Body of pancreas (tissue), 4 donors: Measurements from ENCODE around the gene GRK3. TPM values are rescaled to one million over a fixed set of nuclear protein-coding genes. Genes with fewer than 3 reads are reported as not detected.

Source experiments
- ATAC-seq: fragments of 150-250 bp; one replicate; pipeline ENCODE4 v1.9.1; 2016
- DNase-seq, 4 donors: peaks; one replicate each; pipeline ENCODE4 v3.0.0-alpha.2; 2019
- H3K27ac ChIP-seq, 4 donors: fragments of 200-600 bp; sonication (generic); 1 replicate in 3 of 4; 2 replicates in 1 of 4; pipeline versions ENCODE4 v1.5.1 to v1.6.1; 2016 to 2019; ENCODE audit warnings: mild to moderate bottlenecking in 1 of 4, mixed read lengths in 1 of 4, moderate library complexity in 1 of 4
- H3K27me3 ChIP-seq, 2 donors: fragments of 200-600 bp; sonication (generic); one replicate each; pipeline ENCODE4 v1.6.0; 2016; ENCODE audit warnings: mild to moderate bottlenecking in 1 of 2
- H3K36me3 ChIP-seq, 2 donors: fragments of 200-600 bp; sonication (generic); replicated peaks in 1 of 2; 2 replicates each; pipeline ENCODE4 v1.5.1; 2016; ENCODE audit warnings: low read depth in 2 of 2; ENCODE audit not compliant: insufficient read depth in 1 of 2
- H3K4me1 ChIP-seq: fragments of 200-600 bp; sonication (generic); one replicate; pipeline ENCODE4 v1.6.0; 2016
- H3K4me3 ChIP-seq, 2 donors: fragments of 200-600 bp; sonication (generic); 1 replicate in 1 of 2; 2 replicates in 1 of 2; pipeline ENCODE4 v1.5.1; 2016 to 2019
- H3K9me3 ChIP-seq, 3 donors: fragments of 200-600 bp; sonication (generic); 1 replicate in 2 of 3; 2 replicates in 1 of 3; pipeline ENCODE4 v1.5.1; 2016
- CTCF ChIP-seq, 7 experiments: fragments of 450-650 bp in 4 of 7; fragments of 200-600 bp in 3 of 7; sonication (generic) in 3 of 7; IDR thresholded peaks; one replicate each; pipeline ENCODE4 v1.5.1; 2016 to 2019; ENCODE audit warnings: antibody characterized with exemption in 7 of 7
- POLR2A ChIP-seq, 3 donors: fragments of 450-650 bp; IDR thresholded peaks; one replicate each; pipeline ENCODE4 v1.6.1; 2016; ENCODE audit warnings: antibody characterized with exemption in 3 of 3, mild to moderate bottlenecking in 2 of 3
- WGBS, 2 donors: methylation state at CpG; one replicate each; pipeline ENCODE4 v1.1.5; 2017; 5-methylcytosine and 5-hydroxymethylcytosine counted together
- intact Hi-C: fragments of 100-400 bp; cut with DNase I; formaldehyde crosslinking; loops from one replicate; pipeline ENCODE4 v1.15.1; 2023
- total RNA-seq, 2 donors: library from RNA; depleted of rRNA; stranded (reverse); fragments of >200 nt; gene quantifications; one replicate each; pipeline ENCODE4 v1.1.0, GENCODE V29; 2016

The GRK3 gene
- total RNA-seq, 2 donors from 2014 or later, result 10.4 to 10.9 TPM

GRCh38 chr22:25741692-25742626 is 177.5 kb downstream of the GRK3 start, which contains the start of gene MYO18B:
Gene MYO18B (plus strand): TSS chr22:25742188. CDS start chr22:25761093, 18,905 bp downstream.
- no peaks in the 10 kb centered on the region for H3K36me3 ChIP-seq
- TF ChIP-seq POLR2A (IDR thresholded peaks at IDR 0.05) (no peak), CTCF (IDR thresholded peaks at IDR 0.05) (no peak)
- no peak within 1 kb of the TSS for H3K4me3 ChIP-seq
- intact Hi-C loops, result no loop called here
- H3K27ac ChIP-seq, result no peak within 1 kb of the TSS
- DNase-seq (no peak), ATAC-seq (no peak)
- no peaks in the 10 kb centered on the region for H3K27me3 ChIP-seq
- H3K9me3 ChIP-seq, result no peaks in the 10 kb centered on the region
- WGBS, 2 donors, result 71 to 77% methylated on average over 33 to 36 of the region's 36 CpGs
- H3K4me1 ChIP-seq, result no peaks in the 10 kb centered on the region

- H3K36me3 ChIP-seq, result no peaks in the 10 kb centered on the region
- H3K4me1 ChIP-seq, result no peaks in the 10 kb centered on the region
- H3K4me3 ChIP-seq, result no peak overlapping the region
- H3K27ac ChIP-seq, result no peak overlapping the region
- 70 to 81% methylated on average over 3 to 6 of the region's 6 CpGs for WGBS, 2 donors
- no peaks in the 10 kb centered on the region for H3K9me3 ChIP-seq
- ATAC-seq (no peak), DNase-seq (no peak)
- no peaks in the 10 kb centered on the region for H3K27me3 ChIP-seq
- intact Hi-C loops, result no loop called here
- TF ChIP-seq POLR2A (IDR thresholded peaks at IDR 0.05), result no peak
- no peak for TF ChIP-seq CTCF (IDR thresholded peaks at IDR 0.05)
Observed at GRCh38 chr22:25742918-25743708, 178.6 kb downstream of the GRK3 start.

- ATAC-seq, result no peak
- TF ChIP-seq CTCF (IDR thresholded peaks at IDR 0.05) (no peak), POLR2A (IDR thresholded peaks at IDR 0.05) (no peak)
- Histone ChIP-seq H3K36me3 (no peaks in the 10 kb centered on the region), H3K27ac (no peak overlapping the region), H3K4me3 (no peak overlapping the region), H3K4me1 (no peaks in the 10 kb centered on the region), H3K9me3 (no peaks in the 10 kb centered on the region), H3K27me3 (no peaks in the 10 kb centered on the region)
- intact Hi-C loops, result no loop called here
- no peak for DNase-seq
- 73 to 75% methylated on average over 4 of the region's 4 CpGs for WGBS, 2 donors
Observed at GRCh38 chr22:25744694-25745093, 180.2 kb downstream of the GRK3 start.

GRCh38 chr22:25745341-25746011 is 181.0 kb downstream of the GRK3 start:
- no peak overlapping the region for H3K4me3 ChIP-seq
- TF ChIP-seq CTCF (IDR thresholded peaks at IDR 0.05) (no peak), POLR2A (IDR thresholded peaks at IDR 0.05) (no peak)
- no peak for ATAC-seq
- no peaks in the 10 kb centered on the region for H3K4me1 ChIP-seq
- intact Hi-C loops, result no loop called here
- WGBS, 2 donors, result 64 to 74% methylated on average over 7 of the region's 7 CpGs
- no peak for DNase-seq
- H3K27ac ChIP-seq, result no peak overlapping the region
- no peaks in the 10 kb centered on the region for H3K27me3 ChIP-seq
- H3K36me3 ChIP-seq, result no peaks in the 10 kb centered on the region
- no peaks in the 10 kb centered on the region for H3K9me3 ChIP-seq
